Measurements from ENCODE around the gene TEAD3.

The TEAD3 gene

DNA sequence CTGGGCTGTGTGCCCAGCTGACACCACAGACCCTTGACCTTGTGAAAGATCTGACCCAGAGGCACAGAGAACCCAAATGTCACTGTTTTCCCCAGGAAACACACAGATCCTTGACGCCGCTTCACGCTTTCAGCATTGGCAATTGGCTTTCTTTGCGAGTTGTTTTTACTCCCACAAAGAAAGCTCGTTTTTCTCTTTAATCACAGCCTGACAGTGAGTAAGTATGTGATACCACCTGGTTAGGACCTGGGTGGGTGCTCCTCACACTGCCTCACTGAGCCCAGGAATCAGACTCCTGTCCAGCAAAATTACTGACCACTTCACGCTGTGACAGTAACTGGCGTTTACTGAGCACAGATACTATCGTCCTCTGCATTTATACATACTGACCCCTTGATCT lies 15.7 kb downstream of the TEAD3 start:
- ChIA-PET CTCF (interaction anchor here (0.7 to 3.4 kb wide), 6 partner anchors 8 to 255 kb away, joined by 3 to 15 read pairs (median 6); partner anchors contain the start of genes ARMC12 and RPL10A), POLR2A (interaction anchor here (0.8 to 1.4 kb wide), 2 partner anchors 10 kb away, joined by 4 to 6 read pairs; no protein-coding TSS in a partner anchor)
- no peak for DNase-seq (ENCODE audit: extremely low spot score)
- TF ChIP-seq, protein P1, sequence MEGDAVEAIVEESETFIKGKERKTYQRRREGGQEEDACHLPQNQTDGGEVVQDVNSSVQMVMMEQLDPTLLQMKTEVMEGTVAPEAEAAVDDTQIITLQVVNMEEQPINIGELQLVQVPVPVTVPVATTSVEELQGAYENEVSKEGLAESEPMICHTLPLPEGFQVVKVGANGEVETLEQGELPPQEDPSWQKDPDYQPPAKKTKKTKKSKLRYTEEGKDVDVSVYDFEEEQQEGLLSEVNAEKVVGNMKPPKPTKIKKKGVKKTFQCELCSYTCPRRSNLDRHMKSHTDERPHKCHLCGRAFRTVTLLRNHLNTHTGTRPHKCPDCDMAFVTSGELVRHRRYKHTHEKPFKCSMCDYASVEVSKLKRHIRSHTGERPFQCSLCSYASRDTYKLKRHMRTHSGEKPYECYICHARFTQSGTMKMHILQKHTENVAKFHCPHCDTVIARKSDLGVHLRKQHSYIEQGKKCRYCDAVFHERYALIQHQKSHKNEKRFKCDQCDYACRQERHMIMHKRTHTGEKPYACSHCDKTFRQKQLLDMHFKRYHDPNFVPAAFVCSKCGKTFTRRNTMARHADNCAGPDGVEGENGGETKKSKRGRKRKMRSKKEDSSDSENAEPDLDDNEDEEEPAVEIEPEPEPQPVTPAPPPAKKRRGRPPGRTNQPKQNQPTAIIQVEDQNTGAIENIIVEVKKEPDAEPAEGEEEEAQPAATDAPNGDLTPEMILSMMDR (IDR thresholded peaks at IDR 0.05; ENCODE audit: control extremely low read depth, extremely low read depth, low read depth, missing control alignments), result no peak

DNA sequence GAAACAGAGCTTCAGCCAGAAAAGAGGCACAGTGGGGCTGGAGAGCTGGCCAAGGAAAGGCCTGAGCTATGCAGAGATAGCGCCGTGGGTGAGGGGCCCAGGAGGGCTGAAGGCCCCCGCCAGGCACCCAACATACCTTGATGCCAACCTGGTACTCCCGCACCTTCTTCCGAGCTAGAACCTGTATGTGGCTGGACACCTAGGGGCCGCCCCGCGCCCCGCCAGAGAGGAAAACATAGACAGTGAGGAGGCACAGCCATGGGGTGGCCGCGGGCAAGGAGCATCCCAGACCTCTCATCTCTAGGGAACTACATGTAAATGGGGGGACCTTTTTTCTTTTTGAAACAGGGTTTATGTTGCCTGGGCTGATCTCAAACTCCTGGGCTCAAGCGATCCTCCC lies 16.7 kb downstream of the TEAD3 start:
- CTCF ChIA-PET, result interaction anchor here (2.3 to 3.4 kb wide), 2 partner anchors 12 to 43 kb away, joined by 8 to 15 read pairs; partner anchors contain the start of gene RPL10A
- TF ChIP-seq, protein P1 (IDR thresholded peaks at IDR 0.05; ENCODE audit: control extremely low read depth, extremely low read depth, low read depth, missing control alignments), result no peak
- no peak for DNase-seq (ENCODE audit: extremely low spot score)
- POLR2A ChIA-PET, result interaction anchor here (1.2 to 1.4 kb wide), 2 partner anchors 9 to 11 kb away, joined by 3 to 6 read pairs; no protein-coding TSS in a partner anchor

DNA sequence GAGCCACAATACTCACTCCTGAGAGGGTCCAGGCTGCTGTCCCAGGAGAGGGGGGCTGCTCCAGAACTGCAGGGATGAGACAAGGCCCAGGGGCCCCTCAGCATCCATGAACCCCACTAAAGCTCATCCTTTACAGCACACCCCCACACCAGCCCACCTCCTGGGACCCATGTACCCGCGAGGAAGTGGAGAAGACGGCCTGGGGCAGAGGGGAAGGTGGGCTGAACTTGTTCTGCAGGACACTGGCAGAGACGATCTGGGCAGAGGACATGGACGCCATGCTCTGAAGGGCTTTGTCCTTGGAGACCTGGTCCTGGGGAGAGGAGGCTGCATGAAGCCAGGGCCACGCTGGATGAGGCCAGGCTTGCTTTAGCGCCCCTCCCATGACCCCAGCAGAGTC lies 18.6 kb downstream of the TEAD3 start:
- CTCF ChIA-PET, result interaction anchor here (0.8 to 1.7 kb wide), 2 partner anchors 9 to 10 kb away, joined by 3 to 5 read pairs; partner anchors contain the start of gene RPL10A
- POLR2A ChIA-PET, result interaction anchor here (1.4 to 1.6 kb wide), 2 partner anchors 10 to 14 kb away, joined by 4 to 5 read pairs; partner anchors contain the start of gene RPL10A
- DNase-seq (ENCODE audit: extremely low spot score), result no peak
- TF ChIP-seq, protein P1 (IDR thresholded peaks at IDR 0.05; ENCODE audit: control extremely low read depth, extremely low read depth, low read depth, missing control alignments), result no peak

DNA sequence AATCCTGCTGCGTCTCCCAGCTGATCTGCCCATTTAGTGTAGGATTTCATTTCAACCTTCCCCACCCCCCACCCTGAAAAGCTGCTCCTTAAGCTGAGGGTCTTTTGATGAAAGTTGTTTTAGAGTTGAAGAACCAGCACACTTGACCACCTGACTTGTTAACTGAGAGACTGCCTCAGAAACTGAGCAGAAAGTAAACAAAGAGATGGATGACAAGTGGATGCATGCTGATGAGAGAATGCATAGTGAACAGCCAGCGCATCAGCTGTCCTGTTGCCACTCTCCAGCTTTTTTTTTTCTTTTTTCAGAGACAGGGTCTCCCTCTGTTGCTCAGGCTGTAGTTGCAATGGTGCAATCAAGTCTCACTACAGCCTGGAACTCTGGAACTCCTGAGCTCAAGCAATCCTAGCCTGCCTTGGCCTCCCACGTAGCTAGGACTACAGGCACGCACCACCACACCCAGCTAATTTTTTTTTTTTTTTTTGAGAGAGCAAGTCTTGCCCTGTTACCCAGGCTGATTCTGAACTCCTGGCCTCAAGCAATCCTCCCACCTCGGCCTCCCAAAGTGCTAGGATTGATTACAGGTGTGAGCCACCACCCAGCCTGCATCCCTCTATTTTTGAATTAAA lies 19.2 kb downstream of the TEAD3 start:
- CTCF ChIA-PET, result interaction anchor here (0.7 to 1.7 kb wide), 4 partner anchors 10 to 463 kb away, joined by 3 to 5 read pairs (median 3); partner anchors contain the start of gene RPL10A
- POLR2A ChIA-PET, result interaction anchor here (0.7 to 1.6 kb wide), 3 partner anchors 9 to 448 kb away, joined by 3 to 5 read pairs (median 4); partner anchors contain the start of gene RPL10A
- DNase-seq (ENCODE audit: extremely low spot score), result no peak
- TF ChIP-seq, protein P1 (IDR thresholded peaks at IDR 0.05; ENCODE audit: control extremely low read depth, extremely low read depth, low read depth, missing control alignments), result no peak

DNA sequence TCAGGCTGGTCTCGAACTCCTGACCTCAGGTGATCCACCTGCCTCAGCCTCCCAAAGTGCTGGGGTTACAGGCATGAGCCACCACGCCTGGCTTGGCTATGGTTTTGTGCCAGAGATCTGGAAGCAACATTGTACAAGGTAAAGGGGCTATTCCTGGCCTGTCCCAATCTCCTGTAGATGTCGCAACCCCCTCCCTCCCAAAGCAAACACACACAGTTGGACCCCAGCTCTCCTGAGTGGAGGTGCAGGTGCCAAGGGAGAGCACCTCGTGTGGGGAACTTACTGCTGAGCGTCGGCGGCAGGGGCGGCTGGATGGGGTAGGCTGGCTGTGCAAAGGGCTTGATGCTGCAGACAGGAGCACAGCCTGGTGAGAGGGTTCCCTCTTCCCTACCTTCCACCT lies 19.9 kb downstream of the TEAD3 start:
- DNase-seq (ENCODE audit: extremely low spot score), result no peak
- TF ChIP-seq, protein P1 (IDR thresholded peaks at IDR 0.05; ENCODE audit: control extremely low read depth, extremely low read depth, low read depth, missing control alignments), result no peak
- ChIA-PET CTCF (interaction anchor here (1.3 to 1.7 kb wide), 2 partner anchors 9 to 27 kb away, joined by 3 to 5 read pairs; partner anchors contain the start of gene RPL10A), POLR2A (interaction anchor here (0.7 to 1.6 kb wide), 2 partner anchors 15 to 447 kb away, joined by 3 to 5 read pairs; no protein-coding TSS in a partner anchor)

DNA sequence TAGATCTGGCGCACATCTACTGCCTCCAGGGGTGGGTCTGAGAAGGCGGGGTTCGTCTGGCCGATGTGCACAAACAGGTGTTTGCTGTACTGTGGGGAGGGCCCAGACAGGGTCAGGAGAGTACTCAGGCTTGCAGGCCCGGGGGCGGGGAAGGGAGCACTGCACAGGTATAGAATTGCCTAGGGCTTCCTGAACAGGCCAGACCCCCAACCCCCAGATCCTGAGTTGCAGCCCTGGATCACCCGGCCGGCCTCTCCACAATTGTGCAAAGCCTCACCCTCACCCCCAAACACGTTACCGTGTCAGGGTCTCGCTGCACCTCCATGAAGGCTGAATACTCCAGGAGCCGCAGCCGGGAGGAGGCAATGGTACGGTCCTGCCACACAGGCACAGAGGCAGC lies 20.9 kb downstream of the TEAD3 start:
- DNase-seq (ENCODE audit: extremely low spot score), result no peak
- CTCF ChIA-PET, result interaction anchor here (1.3 kb wide), 1 partner anchor 133 kb away, joined by 3 read pairs; no protein-coding TSS in a partner anchor

More for the DNA sequence above, 20.9 kb downstream of the TEAD3 start:
- POLR2A ChIA-PET, result interaction anchor here (0.6 to 1.0 kb wide), 2 partner anchors 135 to 180 kb away, joined by 3 to 10 read pairs; no protein-coding TSS in a partner anchor
- TF ChIP-seq, protein P1 (IDR thresholded peaks at IDR 0.05; ENCODE audit: control extremely low read depth, extremely low read depth, low read depth, missing control alignments), result no peak

Data from GM10248 (cell line).